ENCODE data around the gene LLGL2.

The LLGL2 gene

GRCh38 chr17:75550139-75550465 is 24.6 kb downstream of the LLGL2 start:
- DNase-seq (ENCODE audit: low read depth in 2 of 2): no peak

- no peak for DNase-seq (ENCODE audit: low read depth in 2 of 2)
Observed at GRCh38 chr17:75551266-75551665, 25.8 kb downstream of the LLGL2 start.

GRCh38 chr17:75552425-75553294 is 27.2 kb downstream of the LLGL2 start:
- no peak for DNase-seq (ENCODE audit: low read depth in 2 of 2)

DNA sequence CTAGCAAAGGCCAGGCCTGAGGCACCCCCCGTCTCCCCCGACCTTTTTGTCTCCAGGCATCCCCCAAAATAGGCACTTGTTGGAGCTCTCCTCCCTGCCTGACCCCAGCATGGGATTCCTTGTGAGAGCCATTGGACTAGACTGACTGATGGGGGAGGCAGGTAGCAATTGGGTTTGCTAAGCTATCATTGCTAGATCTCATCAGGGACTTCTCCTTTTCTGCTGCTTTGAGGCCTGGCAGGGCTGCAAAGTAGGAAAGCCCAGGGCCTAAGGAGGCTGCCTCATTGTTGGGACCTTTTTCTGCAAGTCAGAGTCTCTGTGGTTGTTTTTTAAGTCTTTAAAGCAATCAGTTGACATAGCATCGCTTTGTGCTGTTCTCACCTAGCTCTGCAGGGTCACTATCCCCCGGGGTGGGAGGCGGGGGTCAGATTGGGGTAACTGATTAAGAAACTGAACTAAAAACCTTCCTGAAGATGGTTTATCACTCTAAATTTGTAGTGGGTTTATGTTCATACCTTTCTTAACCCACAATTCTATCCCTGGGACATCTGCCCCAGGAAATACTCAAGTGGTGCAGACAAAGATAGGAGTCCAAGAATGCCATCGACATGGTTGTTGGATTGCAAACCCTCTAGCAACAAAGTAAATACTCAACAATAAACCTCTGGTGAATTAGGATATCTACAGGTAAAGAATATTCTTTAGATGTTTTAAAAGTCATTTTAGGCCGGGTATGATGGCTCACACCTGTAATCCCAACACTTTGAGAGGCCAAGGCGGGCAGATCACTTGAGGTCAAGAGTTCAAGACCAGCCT is 28.0 kb downstream of the LLGL2 start:
- no peak for DNase-seq (ENCODE audit: low read depth in 2 of 2)

DNA sequence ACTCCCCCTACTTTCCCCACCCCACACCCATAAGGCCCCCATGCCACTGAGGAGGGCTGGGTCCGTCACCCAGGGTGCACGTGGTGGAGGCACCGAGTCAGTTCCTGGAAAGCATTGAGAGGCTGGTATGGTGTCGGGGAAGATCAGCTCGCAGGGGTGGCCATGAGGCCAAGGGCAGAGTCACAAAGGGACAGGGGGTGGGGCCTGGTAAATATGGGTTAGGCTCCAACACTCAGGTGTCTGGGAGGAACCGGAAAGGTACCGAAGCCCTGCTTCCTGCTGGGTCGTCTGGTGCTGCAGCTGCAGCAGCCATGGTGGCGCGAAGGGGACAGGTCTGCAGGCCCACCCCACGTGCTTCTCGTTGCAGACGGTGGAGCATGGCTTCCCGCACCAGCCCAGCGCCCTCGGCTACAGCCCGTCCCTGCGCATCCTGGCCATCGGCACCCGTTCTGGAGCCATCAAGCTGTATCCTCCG is 30.2 kb downstream of the LLGL2 start:
- no peak for DNase-seq (ENCODE audit: low read depth in 2 of 2)

DNA sequence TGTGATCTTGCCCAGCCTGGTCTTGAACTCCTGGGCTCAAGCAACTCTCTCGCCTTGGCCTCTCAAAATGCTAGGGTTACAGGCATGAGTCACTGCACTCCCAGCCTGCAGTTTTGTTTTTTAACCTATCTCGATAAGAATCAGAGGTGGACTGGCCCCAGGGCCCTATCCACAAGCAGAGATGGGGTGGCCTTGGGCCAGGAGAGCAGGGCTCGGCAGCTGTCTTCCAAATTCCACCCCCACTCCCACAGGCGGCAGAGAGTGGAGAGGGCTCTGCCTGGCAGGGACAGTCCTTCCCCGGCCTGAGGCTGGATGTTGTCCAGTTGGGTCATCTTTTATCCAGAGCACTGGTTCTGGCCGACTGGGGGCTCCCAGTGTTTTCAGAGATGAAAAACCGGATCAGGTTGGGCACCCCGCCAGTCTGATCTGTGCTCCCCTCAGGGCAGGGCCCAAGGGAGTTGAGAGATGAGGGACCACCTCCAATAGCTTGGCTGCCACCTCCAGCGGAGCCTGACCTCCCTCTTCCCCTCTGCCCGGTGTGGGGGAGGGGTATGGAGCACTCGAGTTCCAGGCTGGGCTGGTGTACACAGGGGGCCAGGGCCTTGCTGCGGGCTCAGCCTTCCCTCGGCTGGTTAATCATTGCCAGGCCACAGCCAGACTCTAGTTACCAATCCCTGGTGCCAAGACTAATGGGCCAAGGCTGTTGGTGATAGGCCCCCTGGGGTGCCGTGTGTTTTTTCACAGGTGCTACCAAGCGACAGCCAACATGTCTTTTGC is 31.8 kb downstream of the LLGL2 start:
- no peak for DNase-seq (ENCODE audit: low read depth in 2 of 2)

- DNase-seq (ENCODE audit: low read depth in 2 of 2): no peak
Observed at GRCh38 chr17:75557852-75558665, 32.6 kb downstream of the LLGL2 start.

GRCh38 chr17:75558666-75559530 is 33.4 kb downstream of the LLGL2 start:
- no peak for DNase-seq (ENCODE audit: low read depth in 2 of 2)

DNA sequence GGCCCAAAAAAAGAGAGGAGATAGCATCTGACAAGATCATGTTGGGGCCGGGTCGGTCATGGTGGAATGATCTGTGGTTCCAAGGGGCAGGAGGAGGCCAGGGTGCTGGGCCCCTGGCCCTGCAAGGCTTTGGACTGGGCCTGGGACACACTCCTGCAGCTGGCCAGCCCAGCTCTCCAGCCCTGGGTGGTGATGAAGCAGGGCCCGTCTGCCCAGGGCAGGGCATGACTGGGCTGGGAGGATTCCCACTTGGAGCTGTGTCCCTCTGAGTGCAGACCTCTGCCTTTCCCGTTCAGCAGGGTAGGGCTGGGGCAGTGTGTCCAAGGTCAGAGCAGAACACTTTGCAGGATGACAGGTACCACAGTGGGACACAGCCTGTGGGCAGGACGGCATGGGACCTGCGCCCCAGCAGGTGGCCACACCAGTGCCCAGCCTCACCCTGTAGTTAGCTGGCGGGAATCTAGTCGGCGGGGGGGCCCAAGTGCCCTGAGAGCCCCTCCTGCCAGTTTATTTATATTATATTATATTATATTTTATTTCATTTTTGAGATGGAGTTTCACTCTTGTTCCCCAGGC is 34.5 kb downstream of the LLGL2 start:
- no peak for DNase-seq (ENCODE audit: low read depth in 2 of 2)

GRCh38 chr17:75561927-75562603 is 36.6 kb downstream of the LLGL2 start:
- no peak for DNase-seq (ENCODE audit: low read depth in 2 of 2)

DNA sequence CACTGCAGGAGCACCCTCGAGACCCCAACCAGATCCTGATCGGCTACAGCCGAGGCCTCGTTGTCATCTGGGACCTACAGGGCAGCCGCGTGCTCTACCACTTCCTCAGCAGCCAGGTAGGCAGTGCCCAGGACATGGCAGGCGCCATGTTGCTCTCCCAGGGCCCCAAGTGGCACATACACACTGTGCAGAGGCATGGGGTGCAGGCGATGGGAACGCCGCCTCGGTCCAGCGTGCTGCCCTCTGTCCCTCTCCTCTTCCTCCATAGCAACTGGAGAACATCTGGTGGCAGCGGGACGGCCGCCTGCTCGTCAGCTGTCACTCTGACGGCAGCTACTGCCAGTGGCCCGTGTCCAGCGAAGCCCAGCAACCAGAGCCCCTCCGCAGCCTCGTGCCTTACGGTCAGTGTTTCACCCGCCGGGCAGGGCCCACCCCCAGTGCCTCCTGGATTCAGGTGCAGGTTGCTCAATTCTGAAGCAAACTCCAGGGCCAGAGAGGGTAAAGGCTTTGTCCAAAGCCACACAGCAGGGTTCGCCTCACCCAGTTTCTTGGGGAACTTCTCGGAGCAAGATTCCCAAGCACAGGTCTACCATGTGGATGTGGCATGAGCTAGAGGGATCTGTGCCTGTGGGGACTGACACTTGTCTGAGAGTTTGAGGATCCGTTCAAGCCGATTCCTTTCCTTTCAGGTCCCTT is 37.7 kb downstream of the LLGL2 start:
- no peak for DNase-seq (ENCODE audit: low read depth in 2 of 2)

DNA sequence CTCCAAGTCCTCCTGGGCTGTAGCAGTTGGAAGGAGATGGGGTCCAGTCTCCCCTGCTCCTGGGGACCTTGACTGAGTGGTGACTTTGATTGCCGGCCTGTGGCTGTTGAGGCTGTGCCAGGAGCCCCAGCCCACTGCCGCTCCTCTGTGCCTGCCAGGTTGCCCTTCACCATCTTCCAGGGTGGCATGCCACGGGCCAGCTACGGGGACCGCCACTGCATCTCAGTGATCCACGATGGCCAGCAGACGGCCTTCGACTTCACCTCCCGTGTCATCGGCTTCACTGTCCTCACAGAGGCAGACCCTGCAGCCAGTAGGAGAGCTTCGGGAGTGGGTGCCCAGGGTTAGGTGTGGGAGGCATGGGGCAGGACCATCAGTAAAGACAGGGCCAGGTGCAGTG is 38.7 kb downstream of the LLGL2 start:
- no peak for DNase-seq (ENCODE audit: low read depth in 2 of 2)

DNA sequence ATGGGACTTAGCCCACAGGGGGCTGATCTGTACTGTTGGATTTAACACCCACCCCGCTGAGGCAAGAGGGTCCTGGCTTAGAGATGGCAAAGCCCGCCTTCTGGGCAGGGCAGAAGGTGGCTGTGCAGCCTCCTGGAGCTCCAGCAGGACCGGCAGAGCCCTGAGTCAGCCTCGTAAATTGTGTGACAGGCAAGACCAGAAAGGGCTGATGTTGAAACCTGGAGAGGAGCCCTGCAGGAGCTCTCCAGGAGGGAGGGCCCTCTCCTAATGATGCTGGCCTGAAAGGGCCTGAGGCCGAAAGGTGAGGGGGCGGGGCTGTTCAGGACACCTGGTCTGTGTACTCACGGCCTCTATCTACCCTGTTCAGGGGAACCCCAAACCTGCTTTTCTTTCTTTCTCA is 39.6 kb downstream of the LLGL2 start:
- no peak for DNase-seq (ENCODE audit: low read depth in 2 of 2)

GRCh38 chr17:75565618-75566017 is 40.1 kb downstream of the LLGL2 start:
- no peak for DNase-seq (ENCODE audit: low read depth in 2 of 2)

- DNase-seq (ENCODE audit: low read depth in 2 of 2): no peak
Observed at GRCh38 chr17:75566416-75566815, 40.9 kb downstream of the LLGL2 start.

GRCh38 chr17:75566834-75567233 is 41.3 kb downstream of the LLGL2 start:
- DNase-seq (ENCODE audit: low read depth in 2 of 2): no peak

- no peak for DNase-seq (ENCODE audit: low read depth in 2 of 2)
Observed at GRCh38 chr17:75568412-75569255, 43.1 kb downstream of the LLGL2 start.

All from stimulated activated CD8-positive, alpha-beta memory T cell treated with anti-CD3 and anti-CD28 coated beads, Interleukin-2, amount 100 ng/mL, for 1 hour (primary cell).